Activated CD4-positive, alpha-beta T cell treated with anti-CD3 and anti-CD28 coated beads, Interleukin-10, Interleukin-2, amounts not matched to agents 100 ng/mL and 50 ng/mL, durations not matched to agents 16 hours and 8 hours (primary cell): ENCODE results near the gene SH3RF1.

Experiments used
- DNase-seq: peaks from one replicate; pipeline ENCODE4 v3.0.0-alpha.2; 2020

Gene SH3RF1

GRCh38 chr4:169127314-169127713 lies 143.4 kb downstream of the SH3RF1 start:
- no peak for DNase-seq

DNA sequence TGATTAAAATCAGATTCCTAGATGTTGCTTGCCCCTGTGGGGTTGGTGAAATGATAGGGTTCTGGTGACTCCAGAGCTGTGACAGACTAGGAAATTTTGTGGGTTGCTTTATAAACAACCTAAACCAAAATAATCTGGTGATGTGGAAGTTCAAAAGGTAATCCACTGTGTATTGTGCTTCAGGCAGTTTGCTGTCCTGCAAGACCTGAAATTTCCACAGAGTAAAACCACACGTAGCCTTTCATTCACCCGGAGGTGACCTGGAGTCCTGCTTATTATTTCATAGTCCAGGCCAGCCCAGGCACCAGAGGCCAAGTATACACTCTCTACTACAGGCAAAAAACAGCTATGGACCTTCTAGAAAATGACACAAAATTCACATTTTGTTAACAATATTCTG lies 146.1 kb downstream of the SH3RF1 start:
- no peak for DNase-seq

- no peak for DNase-seq
Observed at GRCh38 chr4:169122422-169122821, 148.3 kb downstream of the SH3RF1 start.

DNA sequence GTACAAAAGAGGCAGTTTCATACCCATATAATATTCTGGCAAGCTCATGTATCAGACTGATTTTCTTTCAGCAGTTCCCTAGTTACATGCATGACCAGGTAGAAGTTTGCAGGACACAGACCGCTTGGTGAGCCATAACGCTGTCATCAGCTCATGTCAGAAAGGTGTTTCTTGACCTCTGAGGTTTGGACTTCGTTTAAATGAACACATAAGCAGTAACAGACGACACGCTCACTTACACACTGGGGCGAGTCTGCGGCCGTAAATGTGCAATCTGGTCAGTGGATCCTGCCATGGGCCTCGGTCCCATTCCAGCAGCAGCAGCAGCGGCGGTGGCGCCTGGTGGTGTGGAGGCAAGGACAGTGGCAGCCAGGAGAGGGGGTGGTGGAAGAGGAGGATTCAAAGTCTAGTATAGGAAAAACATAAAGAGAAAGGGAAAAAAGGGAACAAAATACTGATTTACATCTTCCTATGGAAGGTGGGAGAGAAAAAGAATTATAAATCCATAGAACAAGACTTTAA lies 148.8 kb downstream of the SH3RF1 start:
- no peak for DNase-seq

- no peak for DNase-seq
Observed at GRCh38 chr4:169120624-169121023, 150.1 kb downstream of the SH3RF1 start.

DNA sequence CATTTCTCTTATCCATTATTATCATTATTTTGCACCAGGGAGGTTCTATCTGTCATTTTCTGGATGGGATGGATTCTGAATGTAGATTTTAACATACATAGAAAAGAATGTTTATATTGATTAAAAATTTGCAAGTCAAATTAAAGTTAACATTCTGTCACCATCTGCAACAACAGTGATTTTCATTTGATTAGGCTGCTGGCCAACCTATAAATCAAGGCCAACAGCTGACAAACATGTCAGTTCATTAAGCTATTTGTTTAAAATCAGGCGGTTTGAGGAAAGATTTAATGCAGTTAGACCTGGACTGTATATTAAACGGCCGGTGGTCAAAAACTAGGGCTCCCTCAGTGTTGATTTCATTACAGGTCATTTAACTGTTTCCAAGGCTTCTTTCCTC lies 151.2 kb downstream of the SH3RF1 start:
- DNase-seq: no peak

DNA sequence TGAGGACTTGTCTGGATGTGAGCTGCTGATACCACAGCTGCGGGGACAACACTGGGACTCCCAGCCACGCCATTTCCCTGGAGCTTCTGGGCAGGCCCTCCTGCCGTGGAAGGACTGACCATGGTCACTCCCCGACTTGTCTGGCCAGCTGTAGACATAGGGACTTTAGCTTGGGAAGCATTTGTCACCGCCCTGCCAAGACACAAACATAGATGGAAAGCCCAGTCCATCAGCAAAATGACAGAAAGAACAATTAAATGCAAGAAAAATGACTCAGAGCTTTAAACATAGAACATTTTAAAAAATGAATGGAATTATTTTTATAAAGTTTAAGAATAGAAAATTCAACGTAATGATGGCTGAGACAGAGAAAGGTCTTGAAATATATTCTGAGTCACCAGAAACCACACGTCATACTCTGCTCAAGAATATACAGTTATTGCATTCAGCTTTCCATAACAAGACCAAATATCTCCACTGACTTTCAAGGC lies 153.1 kb downstream of the SH3RF1 start:
- DNase-seq: no peak

- no peak for DNase-seq
Observed at GRCh38 chr4:169116270-169116901, 154.4 kb downstream of the SH3RF1 start.

GRCh38 chr4:169115897-169116254 lies 154.9 kb downstream of the SH3RF1 start:
- DNase-seq: peak; percentile 5

DNA sequence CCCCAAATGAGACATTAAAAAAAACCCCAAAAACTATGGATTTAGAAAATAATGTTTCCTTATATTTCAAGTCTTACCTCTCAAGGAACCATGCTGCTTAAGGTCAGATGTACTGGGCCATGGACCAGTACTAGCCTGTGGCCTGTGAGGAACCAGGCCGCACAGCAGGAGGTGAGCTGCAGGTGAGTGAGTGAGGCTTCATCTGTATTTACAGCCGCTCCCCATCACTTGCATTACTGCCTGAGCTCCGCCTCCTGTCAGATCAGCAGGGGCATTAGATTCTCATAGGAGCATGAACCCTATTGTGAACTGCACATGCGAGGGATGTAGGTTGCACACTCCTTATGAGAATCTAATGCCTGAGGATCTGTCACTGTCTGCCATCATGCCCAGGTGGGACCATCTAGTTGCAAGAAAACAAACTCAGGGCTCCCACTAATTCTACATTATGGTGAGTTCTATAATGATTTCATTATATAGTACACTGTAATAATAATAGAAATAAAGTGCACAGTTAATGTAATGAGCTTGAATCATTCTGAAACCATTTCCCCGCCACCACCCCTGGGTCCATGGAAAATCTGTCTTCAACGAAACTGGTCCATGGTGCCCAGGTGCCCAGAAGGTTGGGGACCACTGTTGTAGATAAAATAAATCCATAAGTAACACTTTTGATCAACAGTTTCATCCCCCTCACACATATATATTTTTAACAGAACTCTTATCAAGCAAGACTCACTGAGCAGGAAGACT lies 155.4 kb downstream of the SH3RF1 start:
- DNase-seq: no peak

GRCh38 chr4:169114341-169114974 lies 156.3 kb downstream of the SH3RF1 start:
- no peak for DNase-seq

DNA sequence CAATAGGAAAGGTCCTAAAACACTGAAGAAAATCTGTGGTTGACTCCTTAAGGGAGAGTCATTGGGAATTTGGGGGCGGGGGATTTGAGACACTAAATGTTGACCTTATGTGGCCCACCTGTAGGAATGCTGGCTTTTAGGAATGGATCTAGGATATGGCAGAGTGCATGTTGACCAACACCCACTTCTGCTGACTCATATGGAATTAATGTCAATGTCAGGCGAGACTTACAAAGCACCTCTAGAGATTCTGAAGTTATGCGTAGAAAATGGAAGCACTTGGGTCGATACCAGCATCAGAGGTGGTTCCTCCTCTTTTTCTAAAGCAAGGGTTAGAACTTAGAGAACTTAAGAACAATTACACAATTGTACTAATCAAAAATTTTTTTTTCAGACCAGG lies 160.1 kb downstream of the SH3RF1 start:
- no peak for DNase-seq

GRCh38 chr4:169109035-169109675 lies 161.6 kb downstream of the SH3RF1 start:
- no peak for DNase-seq

- DNase-seq: no peak
Observed at GRCh38 chr4:169108303-169108702, 162.5 kb downstream of the SH3RF1 start.

- no peak for DNase-seq
Observed at GRCh38 chr4:169107528-169107927, 163.2 kb downstream of the SH3RF1 start.

GRCh38 chr4:169106696-169107229 lies 164.0 kb downstream of the SH3RF1 start:
- no peak for DNase-seq

GRCh38 chr4:169105620-169106019 lies 165.1 kb downstream of the SH3RF1 start:
- DNase-seq: no peak

GRCh38 chr4:169103966-169104412 lies 166.8 kb downstream of the SH3RF1 start:
- DNase-seq: no peak

DNA sequence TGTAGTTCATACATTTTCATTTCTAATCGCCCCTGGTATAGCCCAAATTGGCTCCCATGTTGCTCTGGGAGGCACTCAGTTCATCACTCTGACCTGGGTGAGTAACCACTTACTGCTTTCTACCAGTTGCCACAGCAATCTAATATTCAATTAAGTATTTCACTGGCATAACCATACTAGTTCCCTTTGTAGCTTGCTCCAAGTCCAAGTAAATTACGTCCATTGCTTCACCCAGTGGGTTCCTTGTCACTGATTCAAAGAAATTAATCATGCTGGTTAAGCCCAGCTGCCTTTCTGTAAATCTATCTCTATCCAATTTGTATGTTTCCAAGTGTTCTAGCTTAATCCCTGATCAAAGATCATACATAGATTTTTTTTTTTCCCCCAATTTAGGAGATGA lies 168.7 kb downstream of the SH3RF1 start:
- no peak for DNase-seq

DNA sequence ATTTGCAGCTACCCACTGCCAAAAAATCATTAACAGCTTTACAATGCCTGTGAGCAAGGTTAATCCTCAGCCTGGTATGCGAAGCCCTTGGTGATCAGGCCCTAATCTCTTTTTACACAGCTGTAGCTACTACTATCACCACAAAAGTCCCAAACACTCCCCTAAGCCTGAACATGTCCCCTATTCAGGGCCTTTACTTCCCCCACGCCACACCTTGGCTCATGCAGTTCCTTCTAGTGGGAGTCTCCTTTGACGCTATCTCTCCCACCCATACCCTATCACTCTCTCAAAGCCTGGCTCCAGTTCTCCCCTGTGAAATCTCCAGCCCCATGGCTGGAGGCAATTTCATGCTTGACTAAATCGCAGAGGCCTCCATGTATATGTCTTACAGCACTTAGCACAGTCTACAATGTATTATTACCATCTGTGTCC lies 170.1 kb downstream of the SH3RF1 start:
- DNase-seq: no peak

GRCh38 chr4:169099771-169100180 lies 171.0 kb downstream of the SH3RF1 start:
- DNase-seq: no peak

DNA sequence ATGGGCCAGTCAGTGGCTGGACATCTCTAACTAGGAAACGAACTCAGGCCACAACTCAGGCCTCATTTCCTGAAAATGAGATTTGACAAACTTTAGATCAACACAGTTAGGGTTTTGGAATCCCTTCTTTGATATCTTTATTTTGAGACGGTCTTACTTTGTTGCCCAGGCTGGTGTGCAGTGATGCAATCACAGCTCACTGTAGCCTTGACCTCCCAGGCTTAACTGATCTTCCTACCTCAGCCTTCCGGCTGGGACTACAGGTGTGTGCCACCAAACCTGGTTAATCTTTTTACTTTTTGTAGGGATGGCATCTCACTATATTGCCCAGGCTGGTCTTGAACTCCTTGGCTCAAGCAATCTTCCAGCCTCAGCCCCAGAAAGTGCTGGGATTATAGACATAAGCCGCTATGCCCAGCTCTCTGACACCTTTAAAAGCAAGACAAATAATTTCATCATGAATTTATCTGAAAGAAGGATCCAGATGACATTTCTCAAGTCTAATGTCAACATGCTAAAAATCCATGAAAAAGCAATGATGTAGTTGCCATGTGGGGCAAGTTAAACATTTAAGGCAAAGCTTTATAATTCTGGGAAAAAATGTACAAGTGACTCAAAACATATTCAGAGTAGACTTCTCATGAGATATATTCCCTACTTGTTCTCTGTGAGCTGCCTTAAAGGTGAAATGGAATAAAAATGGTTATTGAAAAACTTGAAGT lies 171.6 kb downstream of the SH3RF1 start:
- no peak for DNase-seq
